Measurements from ENCODE around the gene SPEG. TPM values are rescaled to one million over a fixed set of nuclear protein-coding genes. Genes with fewer than 3 reads are reported as not detected.
A peak's percentile ranks its signal among the peaks of the same experiment; 100 is the strongest.
"Not testable (repeated sequence)": the region's sequence is repeated elsewhere in the genome, so short reads cannot be mapped to it uniquely, and the experiment has no call there.

The SPEG gene
- total RNA-seq, 3 donors from 2014 or later: 0.32 to 36.6 (median 21.0) TPM

GRCh38 chr2:219387306-219388120 lies 47.1 kb upstream of the SPEG start, which contains the start of gene DNPEP:
DNPEP (minus strand) TSS chr2:219387912; CDS start chr2:219387794, 118 bp downstream.
- intact Hi-C loops (cut with DNase I; ENCODE audit: low total_unique reads): no loop called here
- Histone ChIP-seq H3K36me3 (no peaks in the 10 kb centered on the region), H3K4me1 (peaks cover 0 to 6% of the 10 kb centered on the region in 2 donors), H3K27me3 (no peaks in the 10 kb centered on the region), H3K9me3 (no peaks in the 10 kb centered on the region), H3K27ac (peak within 1 kb of the TSS; percentile 93 to 97), H3K4me3 (peak within 1 kb of the TSS; percentile 82 to 84 (median 82))
- TF ChIP-seq CTCF (IDR thresholded peaks at IDR 0.05) (no peak), POLR2A (IDR thresholded peaks at IDR 0.05) (peak; percentile 18), POLR2AphosphoS5 (IDR thresholded peaks at IDR 0.05) (peak; percentile 50 to 64 (median 64))
- peak; percentile 74 to 95 for DNase-seq (ENCODE audit: low spot score in 2 of 2)

GRCh38 chr2:219388121-219388906 lies 46.3 kb upstream of the SPEG start:
- no peaks in the 10 kb centered on the region for H3K36me3 ChIP-seq
- DNase-seq (ENCODE audit: low spot score in 2 of 2): peak; percentile 98
- H3K27me3 ChIP-seq: no peaks in the 10 kb centered on the region
- TF ChIP-seq POLR2AphosphoS5 (IDR thresholded peaks at IDR 0.05): peak in 2 of 3 donors; percentile 16 to 46
- TF ChIP-seq CTCF (IDR thresholded peaks at IDR 0.05): peak; percentile 23 to 68 (median 52)
- no peak for TF ChIP-seq POLR2A (IDR thresholded peaks at IDR 0.05)
- peak overlapping the region; percentile 93 to 97 for H3K27ac ChIP-seq
- peak overlapping the region; percentile 82 to 84 (median 82) for H3K4me3 ChIP-seq
- H3K9me3 ChIP-seq: no peaks in the 10 kb centered on the region
- intact Hi-C loops (cut with DNase I; ENCODE audit: low total_unique reads): no loop called here
- peaks cover 0 to 6% of the 10 kb centered on the region in 2 donors for H3K4me1 ChIP-seq

GRCh38 chr2:219388907-219389156 lies 45.8 kb upstream of the SPEG start:
- Histone ChIP-seq H3K4me1 (peaks cover 0 to 6% of the 10 kb centered on the region in 2 donors), H3K9me3 (no peaks in the 10 kb centered on the region), H3K27ac (peak overlapping the region; percentile 93 to 97), H3K4me3 (peak overlapping the region in 2 of 3 donors; percentile 82 to 84), H3K36me3 (no peaks in the 10 kb centered on the region), H3K27me3 (no peaks in the 10 kb centered on the region)
- DNase-seq (ENCODE audit: low spot score in 2 of 2): no peak
- no peak for TF ChIP-seq CTCF (IDR thresholded peaks at IDR 0.05)
- no peak for TF ChIP-seq POLR2A (IDR thresholded peaks at IDR 0.05)
- no peak for TF ChIP-seq POLR2AphosphoS5 (IDR thresholded peaks at IDR 0.05)
- intact Hi-C loops (cut with DNase I; ENCODE audit: low total_unique reads): no loop called here

- Histone ChIP-seq H3K9me3 (no peaks in the 10 kb centered on the region), H3K27me3 (no peaks in the 10 kb centered on the region), H3K4me3 (no peak overlapping the region), H3K27ac (no peak overlapping the region), H3K4me1 (no peaks in the 10 kb centered on the region), H3K36me3 (no peaks in the 10 kb centered on the region)
- no peak for TF ChIP-seq POLR2A (IDR thresholded peaks at IDR 0.05)
- TF ChIP-seq POLR2AphosphoS5 (IDR thresholded peaks at IDR 0.05): no peak
- TF ChIP-seq CTCF (IDR thresholded peaks at IDR 0.05): no peak
- DNase-seq (ENCODE audit: low spot score in 2 of 2): peak in 1 of 2 donors; percentile 75
- intact Hi-C loops (cut with DNase I; ENCODE audit: low total_unique reads): no loop called here
These were observed 41.9 kb upstream of the SPEG start for GRCh38 chr2:219392754-219393153.

- intact Hi-C loops (cut with DNase I; ENCODE audit: low total_unique reads); H3K9me3 ChIP-seq; H3K4me1 ChIP-seq; DNase-seq (ENCODE audit: low spot score in 2 of 2); H3K27me3 ChIP-seq; H3K4me3 ChIP-seq; H3K27ac ChIP-seq; H3K36me3 ChIP-seq: not testable (repeated sequence)
These were observed 39.6 kb upstream of the SPEG start for GRCh38 chr2:219395056-219395455.
